ENCODE data around the gene MC3R.

The MC3R gene

DNA sequence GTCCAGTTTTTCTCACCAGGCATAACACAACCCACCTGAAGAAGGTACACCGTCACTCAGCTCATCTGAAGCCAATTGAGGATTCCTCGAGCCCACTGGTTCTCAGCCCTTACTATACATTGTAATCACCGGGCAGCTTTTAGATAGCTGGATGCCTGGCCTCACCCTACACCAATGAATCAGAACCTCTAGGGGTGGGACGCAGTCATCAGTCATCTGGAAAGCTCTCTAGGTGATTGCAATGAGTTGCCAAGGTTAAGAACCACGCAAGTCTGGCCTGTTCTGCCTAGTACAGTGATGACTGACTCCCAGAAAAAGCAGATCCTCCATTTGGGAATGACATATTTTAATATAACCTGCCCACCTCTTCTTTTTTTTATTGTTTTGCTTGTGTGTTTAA, 41.1 kb downstream of the MC3R start:
- TF ChIP-seq, protein P1, sequence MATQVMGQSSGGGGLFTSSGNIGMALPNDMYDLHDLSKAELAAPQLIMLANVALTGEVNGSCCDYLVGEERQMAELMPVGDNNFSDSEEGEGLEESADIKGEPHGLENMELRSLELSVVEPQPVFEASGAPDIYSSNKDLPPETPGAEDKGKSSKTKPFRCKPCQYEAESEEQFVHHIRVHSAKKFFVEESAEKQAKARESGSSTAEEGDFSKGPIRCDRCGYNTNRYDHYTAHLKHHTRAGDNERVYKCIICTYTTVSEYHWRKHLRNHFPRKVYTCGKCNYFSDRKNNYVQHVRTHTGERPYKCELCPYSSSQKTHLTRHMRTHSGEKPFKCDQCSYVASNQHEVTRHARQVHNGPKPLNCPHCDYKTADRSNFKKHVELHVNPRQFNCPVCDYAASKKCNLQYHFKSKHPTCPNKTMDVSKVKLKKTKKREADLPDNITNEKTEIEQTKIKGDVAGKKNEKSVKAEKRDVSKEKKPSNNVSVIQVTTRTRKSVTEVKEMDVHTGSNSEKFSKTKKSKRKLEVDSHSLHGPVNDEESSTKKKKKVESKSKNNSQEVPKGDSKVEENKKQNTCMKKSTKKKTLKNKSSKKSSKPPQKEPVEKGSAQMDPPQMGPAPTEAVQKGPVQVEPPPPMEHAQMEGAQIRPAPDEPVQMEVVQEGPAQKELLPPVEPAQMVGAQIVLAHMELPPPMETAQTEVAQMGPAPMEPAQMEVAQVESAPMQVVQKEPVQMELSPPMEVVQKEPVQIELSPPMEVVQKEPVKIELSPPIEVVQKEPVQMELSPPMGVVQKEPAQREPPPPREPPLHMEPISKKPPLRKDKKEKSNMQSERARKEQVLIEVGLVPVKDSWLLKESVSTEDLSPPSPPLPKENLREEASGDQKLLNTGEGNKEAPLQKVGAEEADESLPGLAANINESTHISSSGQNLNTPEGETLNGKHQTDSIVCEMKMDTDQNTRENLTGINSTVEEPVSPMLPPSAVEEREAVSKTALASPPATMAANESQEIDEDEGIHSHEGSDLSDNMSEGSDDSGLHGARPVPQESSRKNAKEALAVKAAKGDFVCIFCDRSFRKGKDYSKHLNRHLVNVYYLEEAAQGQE (IDR thresholded peaks at IDR 0.05; ENCODE audit: insufficient read depth in 1 of 2, low read depth in 2 of 2, low read length in 2 of 2) = no peak
- TF ChIP-seq FOXP2 (optimal IDR thresholded peaks at IDR 0.05; ENCODE audit: borderline replicate concordance, extremely low read depth, extremely low read length, insufficient read depth) (no peak), TAF1 (IDR thresholded peaks at IDR 0.05; ENCODE audit: borderline replicate concordance, insufficient read depth, low read length) (no peak), SIN3A (IDR thresholded peaks at IDR 0.05; ENCODE audit: borderline replicate concordance, insufficient read depth, low read length) (no peak)

DNA sequence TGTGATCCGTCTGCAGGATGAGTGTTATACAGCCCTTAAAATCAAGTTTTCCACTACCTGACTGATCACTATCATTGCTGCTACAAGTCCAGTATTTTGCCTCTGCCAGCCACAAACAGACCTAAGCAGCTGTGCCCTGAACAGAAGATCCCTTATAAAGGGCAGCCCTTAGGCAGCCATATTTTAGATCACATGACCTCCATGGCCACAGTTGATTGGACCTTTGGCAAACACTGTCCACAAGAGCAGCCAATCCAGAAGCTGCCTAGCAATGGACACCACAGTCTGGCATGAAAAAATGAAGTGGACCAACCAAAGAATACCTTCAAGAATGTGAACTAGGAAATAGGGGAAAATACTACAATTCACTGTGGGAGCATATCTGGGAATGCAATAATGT, 50.8 kb downstream of the MC3R start:
- TF ChIP-seq SIN3A (IDR thresholded peaks at IDR 0.05; ENCODE audit: borderline replicate concordance, insufficient read depth, low read length) (no peak), TAF1 (IDR thresholded peaks at IDR 0.05; ENCODE audit: borderline replicate concordance, insufficient read depth, low read length) (no peak), POLR2AphosphoS5 (IDR thresholded peaks at IDR 0.05; ENCODE audit: low read depth, low read length) (no peak), FOXP2 (optimal IDR thresholded peaks at IDR 0.05; ENCODE audit: borderline replicate concordance, extremely low read depth, extremely low read length, insufficient read depth) (no peak)
- TF ChIP-seq, protein P1 (IDR thresholded peaks at IDR 0.05; ENCODE audit: insufficient read depth in 1 of 2, low read depth in 2 of 2, low read length in 2 of 2) = no peak
